Stomach (tissue), 4 donors: ENCODE data around the gene AHCYL2.

Source experiments
- EP300 ChIP-seq: sonication (generic); formaldehyde crosslinking; IDR thresholded peaks from one replicate; pipeline ENCODE4 v1.6.1; 2017; ENCODE audit warnings: antibody characterized with exemption
- POLR2A ChIP-seq, 4 donors: fragments of 450-650 bp; IDR thresholded peaks; one replicate each; pipeline ENCODE4 v1.6.1; 2016; ENCODE audit warnings: antibody characterized with exemption in 4 of 4, control low read depth in 2 of 4, mild to moderate bottlenecking in 1 of 4, moderate library complexity in 1 of 4
- TF ChIP-seq, protein P1 (sequence below), 7 experiments: fragments of 450-650 bp in 4 of 7; fragments of 200-600 bp in 3 of 7; sonication (generic) in 3 of 7; IDR thresholded peaks; one replicate each; pipeline ENCODE4 v1.5.1; 2016 to 2019; ENCODE audit warnings: antibody characterized with exemption in 7 of 7, control low read depth in 2 of 7, mild to moderate bottlenecking in 1 of 7

DNA sequence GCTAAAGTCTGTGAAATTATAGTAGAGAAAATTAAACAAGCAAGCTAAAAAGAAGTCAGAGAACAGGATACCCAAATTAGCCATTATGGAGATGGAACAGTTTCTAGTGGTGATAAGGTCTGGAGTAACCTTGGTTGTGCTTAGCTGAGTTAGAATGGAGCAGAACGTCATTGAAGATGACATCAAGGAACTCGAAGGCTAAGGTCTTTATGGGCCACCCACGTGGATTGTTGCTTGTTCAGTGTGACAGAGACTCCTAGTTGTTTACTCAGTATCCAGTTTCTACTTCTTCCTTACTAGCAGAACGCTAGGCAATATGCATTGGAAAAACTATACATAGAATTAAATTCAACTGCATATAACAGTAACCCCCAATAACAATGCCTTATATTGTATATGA, 39.7 kb downstream of the AHCYL2 start:
- TF ChIP-seq, protein P1, sequence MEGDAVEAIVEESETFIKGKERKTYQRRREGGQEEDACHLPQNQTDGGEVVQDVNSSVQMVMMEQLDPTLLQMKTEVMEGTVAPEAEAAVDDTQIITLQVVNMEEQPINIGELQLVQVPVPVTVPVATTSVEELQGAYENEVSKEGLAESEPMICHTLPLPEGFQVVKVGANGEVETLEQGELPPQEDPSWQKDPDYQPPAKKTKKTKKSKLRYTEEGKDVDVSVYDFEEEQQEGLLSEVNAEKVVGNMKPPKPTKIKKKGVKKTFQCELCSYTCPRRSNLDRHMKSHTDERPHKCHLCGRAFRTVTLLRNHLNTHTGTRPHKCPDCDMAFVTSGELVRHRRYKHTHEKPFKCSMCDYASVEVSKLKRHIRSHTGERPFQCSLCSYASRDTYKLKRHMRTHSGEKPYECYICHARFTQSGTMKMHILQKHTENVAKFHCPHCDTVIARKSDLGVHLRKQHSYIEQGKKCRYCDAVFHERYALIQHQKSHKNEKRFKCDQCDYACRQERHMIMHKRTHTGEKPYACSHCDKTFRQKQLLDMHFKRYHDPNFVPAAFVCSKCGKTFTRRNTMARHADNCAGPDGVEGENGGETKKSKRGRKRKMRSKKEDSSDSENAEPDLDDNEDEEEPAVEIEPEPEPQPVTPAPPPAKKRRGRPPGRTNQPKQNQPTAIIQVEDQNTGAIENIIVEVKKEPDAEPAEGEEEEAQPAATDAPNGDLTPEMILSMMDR (IDR thresholded peaks at IDR 0.05): no peak
- TF ChIP-seq POLR2A (IDR thresholded peaks at IDR 0.05) (no peak), EP300 (no peak)
